Muscle of arm (tissue), 14 donors: ENCODE data around the gene VSIR. TPM values are rescaled to one million over a fixed set of nuclear protein-coding genes. Genes with fewer than 3 reads are reported as not detected.

ENCODE experiments used
- DNase-seq: peaks from one replicate; pipeline ENCODE4 v3.0.0-alpha.2; 2013
- long read RNA-seq, 11 donors: transcript quantifications; one replicate each; lab custom pipeline, GENCODE V29; 2026
- polyA plus RNA-seq, 12 donors: library from polyadenylated mRNA; unstranded; fragments of 120-200 nt; gene quantifications; one replicate each; pipeline ENCODE4 v1.2.1, GENCODE V29; 2013; ENCODE audit not compliant: insufficient read length in 12 of 12

Gene VSIR
- 10 to 100 TPM in 11 of 12 donors, not detected in 1; 26.2 to 57.2 (median 29.6) TPM for polyA plus RNA-seq
- long read RNA-seq, donor 1, full-length matches to known transcripts = 10 of 10 reads
- long read RNA-seq, donor 1, partial matches to known transcripts = 0 of 10 reads
- long read RNA-seq, donor 1, other reads (novel, unspliced or antisense) = 0 of 10 reads
- long read RNA-seq, donor 2, full-length matches to known transcripts = 8 of 8 reads
- long read RNA-seq, donor 2, partial matches to known transcripts = 0 of 8 reads
- long read RNA-seq, donor 2, other reads (novel, unspliced or antisense) = 0 of 8 reads
- long read RNA-seq, donor 3, full-length matches to known transcripts = 3 of 3 reads
- long read RNA-seq, donor 3, partial matches to known transcripts = 0 of 3 reads
- long read RNA-seq, donor 3, other reads (novel, unspliced or antisense) = 0 of 3 reads
- long read RNA-seq, donor 4, full-length matches to known transcripts = 2 of 2 reads
- long read RNA-seq, donor 4, partial matches to known transcripts = 0 of 2 reads
- long read RNA-seq, donor 4, other reads (novel, unspliced or antisense) = 0 of 2 reads
- long read RNA-seq, donor 5 = 0 reads
- long read RNA-seq, donor 6, full-length matches to known transcripts = 5 of 5 reads
- long read RNA-seq, donor 6, partial matches to known transcripts = 0 of 5 reads
- long read RNA-seq, donor 6, other reads (novel, unspliced or antisense) = 0 of 5 reads
- long read RNA-seq, donor 7 = 0 reads
- long read RNA-seq, donor 8, full-length matches to known transcripts = 14 of 14 reads
- long read RNA-seq, donor 8, partial matches to known transcripts = 0 of 14 reads
- long read RNA-seq, donor 8, other reads (novel, unspliced or antisense) = 0 of 14 reads
- long read RNA-seq, donor 9, full-length matches to known transcripts = 4 of 4 reads
- long read RNA-seq, donor 9, partial matches to known transcripts = 0 of 4 reads
- long read RNA-seq, donor 9, other reads (novel, unspliced or antisense) = 0 of 4 reads
- long read RNA-seq, donor 10, full-length matches to known transcripts = 7 of 7 reads
- long read RNA-seq, donor 10, partial matches to known transcripts = 0 of 7 reads
- long read RNA-seq, donor 10, other reads (novel, unspliced or antisense) = 0 of 7 reads
- long read RNA-seq, donor 11, full-length matches to known transcripts = 8 of 8 reads
- long read RNA-seq, donor 11, partial matches to known transcripts = 0 of 8 reads
- long read RNA-seq, donor 11, other reads (novel, unspliced or antisense) = 0 of 8 reads

GRCh38 chr10:71773221-71773971 is at the start of gene VSIR:
VSIR (minus strand) TSS chr10:71773520; CDS start chr10:71773439, 81 bp downstream.
- peak; percentile 83 for DNase-seq

- DNase-seq = no peak
Measured at GRCh38 chr10:71821909-71822763, 48.8 kb upstream of the VSIR start.

GRCh38 chr10:71820966-71821365 is 47.6 kb upstream of the VSIR start:
- DNase-seq = no peak

- DNase-seq = no peak
Measured at GRCh38 chr10:71819985-71820384, 46.7 kb upstream of the VSIR start.

GRCh38 chr10:71819441-71819861 is 46.1 kb upstream of the VSIR start:
- DNase-seq = no peak

- DNase-seq = no peak
Measured at GRCh38 chr10:71818674-71819260, 45.4 kb upstream of the VSIR start.

GRCh38 chr10:71817831-71818655 is 44.7 kb upstream of the VSIR start:
- no peak for DNase-seq

- no peak for DNase-seq
Measured at GRCh38 chr10:71816936-71817618, 43.8 kb upstream of the VSIR start.

- no peak for DNase-seq
Measured at GRCh38 chr10:71816421-71816851, 43.1 kb upstream of the VSIR start.

- DNase-seq = no peak
Measured at GRCh38 chr10:71815515-71816130, 42.3 kb upstream of the VSIR start.

GRCh38 chr10:71814922-71815411 is 41.6 kb upstream of the VSIR start:
- no peak for DNase-seq

GRCh38 chr10:71812913-71813590 is 39.7 kb upstream of the VSIR start:
- DNase-seq = no peak

- peak; percentile 57 for DNase-seq
Measured at GRCh38 chr10:71812016-71812912, 38.9 kb upstream of the VSIR start.

- no peak for DNase-seq
Measured at GRCh38 chr10:71811351-71811750, 38.0 kb upstream of the VSIR start.

GRCh38 chr10:71810048-71810750 is 36.9 kb upstream of the VSIR start:
- DNase-seq = no peak
